Fibroblast of pulmonary artery (primary cell): ENCODE results near the gene SLC25A13.
A peak's percentile ranks its signal among the peaks of the same experiment; 100 is the strongest.

ENCODE experiments used
- DNase-seq: peaks from one replicate; pipeline ENCODE4 v3.0.0-alpha.2; 2010; ENCODE audit warnings: low read depth
- H3K4me3 ChIP-seq: replicated peaks from 2 replicates; pipeline ENCODE4 v1.5.1; 2011; ENCODE audit warnings: low read depth, mild to moderate bottlenecking, control low read depth, low read length, moderate library complexity
- TF ChIP-seq, protein P1 (sequence below): IDR thresholded peaks from 2 replicates; pipeline ENCODE4 v1.5.1; 2011; ENCODE audit warnings: mild to moderate bottlenecking, control low read depth, low read length, inconsistent platforms; ENCODE audit errors: missing control alignments

SLC25A13 gene

DNA sequence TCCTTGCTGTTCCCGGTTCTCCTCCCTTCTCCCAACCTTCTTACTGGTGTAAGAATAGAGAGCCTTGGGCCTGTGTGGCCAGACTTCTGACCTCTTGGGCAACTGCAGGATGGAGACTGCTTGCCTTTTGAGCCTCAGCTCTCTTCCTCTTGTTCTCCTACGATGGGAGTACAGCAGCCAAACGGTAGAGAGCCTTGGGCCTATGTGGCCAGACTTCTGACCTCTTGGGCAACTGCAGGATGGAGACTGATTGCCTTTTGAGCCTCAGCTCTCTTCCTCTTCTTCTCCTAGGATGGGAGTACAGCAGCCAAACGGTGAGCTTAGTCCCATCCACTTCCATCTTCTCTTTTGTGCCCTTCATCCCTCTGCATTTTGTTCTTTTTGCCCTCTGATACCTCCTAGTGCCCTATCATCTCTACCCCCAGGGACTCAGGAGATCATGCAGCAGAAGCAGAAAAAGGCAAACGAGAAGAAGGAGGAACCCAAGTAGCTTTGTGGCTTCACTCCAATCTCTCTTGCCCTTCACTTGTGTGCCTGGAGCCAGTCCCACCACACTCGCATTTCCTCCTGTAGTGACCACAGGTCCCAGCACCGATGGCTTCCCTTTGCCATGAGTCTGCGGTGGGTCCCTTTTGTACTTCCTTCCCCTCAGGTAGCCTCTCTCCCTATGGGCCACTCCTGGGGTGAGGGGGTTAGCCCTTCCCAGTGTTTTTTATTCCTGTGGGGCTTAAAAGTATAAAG is 15.3 kb downstream of the SLC25A13 start:
- no peak for DNase-seq
- TF ChIP-seq, protein P1, sequence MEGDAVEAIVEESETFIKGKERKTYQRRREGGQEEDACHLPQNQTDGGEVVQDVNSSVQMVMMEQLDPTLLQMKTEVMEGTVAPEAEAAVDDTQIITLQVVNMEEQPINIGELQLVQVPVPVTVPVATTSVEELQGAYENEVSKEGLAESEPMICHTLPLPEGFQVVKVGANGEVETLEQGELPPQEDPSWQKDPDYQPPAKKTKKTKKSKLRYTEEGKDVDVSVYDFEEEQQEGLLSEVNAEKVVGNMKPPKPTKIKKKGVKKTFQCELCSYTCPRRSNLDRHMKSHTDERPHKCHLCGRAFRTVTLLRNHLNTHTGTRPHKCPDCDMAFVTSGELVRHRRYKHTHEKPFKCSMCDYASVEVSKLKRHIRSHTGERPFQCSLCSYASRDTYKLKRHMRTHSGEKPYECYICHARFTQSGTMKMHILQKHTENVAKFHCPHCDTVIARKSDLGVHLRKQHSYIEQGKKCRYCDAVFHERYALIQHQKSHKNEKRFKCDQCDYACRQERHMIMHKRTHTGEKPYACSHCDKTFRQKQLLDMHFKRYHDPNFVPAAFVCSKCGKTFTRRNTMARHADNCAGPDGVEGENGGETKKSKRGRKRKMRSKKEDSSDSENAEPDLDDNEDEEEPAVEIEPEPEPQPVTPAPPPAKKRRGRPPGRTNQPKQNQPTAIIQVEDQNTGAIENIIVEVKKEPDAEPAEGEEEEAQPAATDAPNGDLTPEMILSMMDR: no peak
- H3K4me3 ChIP-seq: no peak overlapping the region

DNA sequence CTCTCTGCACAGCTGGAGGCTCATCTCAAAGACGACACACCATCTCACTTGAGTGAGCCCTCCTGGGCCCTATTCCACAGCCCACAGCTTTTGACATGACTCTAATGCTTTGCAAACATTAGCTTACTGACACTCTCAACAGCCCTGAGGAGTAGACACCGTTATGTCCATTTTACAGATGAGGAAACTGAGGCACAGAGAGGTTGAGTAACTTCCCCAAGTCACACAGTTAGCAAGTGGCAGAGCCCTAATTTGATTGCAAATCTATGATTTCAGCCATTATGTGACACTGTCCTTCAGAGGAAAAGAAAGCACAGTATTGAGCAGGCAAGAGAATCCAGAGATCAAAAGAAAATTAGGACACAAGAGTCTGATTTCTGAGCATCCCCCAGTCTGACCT is 16.0 kb downstream of the SLC25A13 start:
- no peak for DNase-seq
- TF ChIP-seq, protein P1: no peak
- no peak overlapping the region for H3K4me3 ChIP-seq

DNA sequence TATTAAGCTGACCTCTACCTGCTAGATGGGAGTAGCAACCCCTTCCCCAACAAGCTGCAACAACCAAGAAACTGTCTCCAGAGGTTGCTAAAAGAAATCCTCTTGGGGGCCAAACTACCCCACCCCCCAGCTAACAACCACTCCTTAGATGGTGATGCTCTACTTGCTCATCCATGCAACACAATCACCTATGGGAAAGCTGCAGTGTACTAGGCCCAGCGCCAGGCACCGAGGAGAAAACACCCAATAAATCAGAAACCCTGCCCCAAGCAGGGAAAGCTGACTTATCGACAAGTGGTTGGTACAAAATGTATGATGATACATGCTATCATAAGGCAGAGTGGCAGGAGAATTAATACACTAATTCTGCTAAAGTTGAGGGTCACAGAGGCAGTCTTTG is 17.3 kb downstream of the SLC25A13 start:
- TF ChIP-seq, protein P1: no peak
- H3K4me3 ChIP-seq: no peak overlapping the region
- no peak for DNase-seq

DNA sequence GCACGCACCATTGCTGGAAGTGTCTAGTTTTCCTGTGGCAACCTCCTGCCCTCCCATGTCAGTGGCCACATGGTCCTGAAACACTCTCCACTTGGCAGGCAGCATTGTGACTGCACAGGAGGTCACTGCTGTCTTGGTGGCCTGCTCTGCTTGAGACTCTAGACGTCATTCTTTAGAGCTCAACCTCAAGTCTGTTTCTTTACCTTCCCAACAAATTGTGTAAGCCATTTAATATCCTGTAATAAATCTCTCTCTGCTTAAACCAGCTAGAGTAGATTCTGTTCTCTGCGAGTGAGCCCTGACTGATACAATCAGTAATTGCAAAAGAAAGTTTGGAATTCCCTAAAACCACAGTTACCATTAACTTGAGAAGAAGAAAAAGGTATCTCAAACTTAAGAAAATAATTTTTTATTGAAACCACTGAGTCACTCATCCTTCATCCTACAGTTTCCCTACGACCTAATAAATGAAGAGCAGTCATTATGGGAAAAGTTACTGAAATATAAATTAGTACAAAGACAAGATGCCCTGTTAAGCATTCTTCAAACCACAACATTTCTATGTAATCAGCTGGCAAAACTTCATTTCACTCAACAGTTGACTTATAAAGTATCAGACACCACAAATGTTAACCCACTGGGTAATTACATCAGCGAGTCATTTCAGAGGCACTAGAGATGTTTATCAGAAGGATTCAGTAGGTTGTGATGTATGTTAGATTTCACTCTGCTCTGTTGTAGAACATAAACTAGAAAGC is 18.0 kb downstream of the SLC25A13 start:
- DNase-seq: peak; percentile 48
- TF ChIP-seq, protein P1: no peak
- H3K4me3 ChIP-seq: no peak overlapping the region

DNA sequence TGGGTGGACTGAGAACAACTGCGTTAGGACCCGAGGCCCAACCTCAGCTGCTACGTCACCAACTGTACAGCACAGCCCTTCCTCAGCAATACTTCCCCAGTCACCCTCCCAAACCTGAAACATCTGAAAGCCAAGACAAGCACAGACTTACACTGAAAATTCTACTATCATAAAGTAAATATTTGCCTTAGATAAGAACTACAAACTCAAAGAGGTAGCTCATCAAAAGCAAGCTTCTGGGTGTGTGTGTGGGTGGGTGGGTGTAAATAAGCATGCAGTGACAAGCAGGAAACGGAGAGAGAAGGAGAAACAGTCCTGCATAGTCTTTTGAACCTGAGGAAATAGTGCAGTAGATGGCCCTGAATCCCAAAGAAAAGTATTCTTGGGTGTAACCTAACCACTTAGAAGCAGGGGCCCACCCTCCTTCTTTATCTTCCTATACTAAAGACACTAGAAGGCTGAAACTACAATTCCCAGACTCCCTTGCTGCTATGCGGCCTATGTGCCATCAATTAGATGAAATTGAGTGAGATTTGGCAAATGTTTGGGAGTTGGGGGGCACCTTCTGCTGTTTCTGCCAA is 18.7 kb downstream of the SLC25A13 start:
- DNase-seq: peak; percentile 29
- H3K4me3 ChIP-seq: no peak overlapping the region
- TF ChIP-seq, protein P1: no peak

DNA sequence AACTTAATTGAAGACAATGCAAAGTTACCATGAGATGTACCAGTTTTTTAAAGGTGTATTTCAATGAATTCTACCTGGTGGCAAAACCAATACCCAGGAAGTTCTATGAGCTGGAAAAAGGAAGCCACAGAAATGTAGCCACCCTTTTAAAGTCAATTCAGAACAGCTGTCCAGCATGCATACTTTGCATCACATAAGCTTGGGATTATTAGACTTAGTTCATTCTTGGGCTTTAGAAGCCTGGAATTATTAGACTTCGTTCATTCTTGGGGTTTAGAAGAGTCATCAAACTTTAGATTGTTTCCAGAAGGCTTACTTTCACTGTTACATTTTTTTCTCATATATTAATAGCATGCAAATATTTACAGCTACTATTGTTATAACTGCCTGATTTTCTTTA is 20.9 kb downstream of the SLC25A13 start:
- no peak for DNase-seq
- TF ChIP-seq, protein P1: no peak
- no peak overlapping the region for H3K4me3 ChIP-seq
